Progenitor cell of endocrine pancreas (in vitro differentiated cells): Measurements from ENCODE around the gene TMEM266. TPM values are rescaled to one million over a fixed set of nuclear protein-coding genes. Genes with fewer than 3 reads are reported as not detected.
A peak's percentile ranks its signal among the peaks of the same experiment; 100 is the strongest.

Source experiments
- DNase-seq: peaks from one replicate; pipeline ENCODE4 v3.0.0; 2021; ENCODE audit warnings: low spot score; ENCODE audit not compliant: unreplicated experiment
- H3K27ac Mint-ChIP-seq: 2 replicates; pipeline ENCODE4 v1.8.0; 2021; ENCODE audit warnings: mild to moderate bottlenecking, moderate library complexity, mixed read lengths
- H3K27me3 Mint-ChIP-seq: 2 replicates; pipeline ENCODE4 v1.8.0; 2021; ENCODE audit warnings: mixed read lengths
- H3K36me3 Mint-ChIP-seq: 2 replicates; pipeline ENCODE4 v1.8.0; 2022; ENCODE audit warnings: mixed read lengths; ENCODE audit not compliant: insufficient read depth
- H3K4me1 Mint-ChIP-seq: 2 replicates; pipeline ENCODE4 v1.8.0; 2021; ENCODE audit warnings: low read depth, mixed read lengths
- H3K4me3 Mint-ChIP-seq: 2 replicates; pipeline ENCODE4 v1.8.0; 2021; ENCODE audit warnings: low read depth, mild to moderate bottlenecking, moderate library complexity, mixed read lengths
- H3K9me3 Mint-ChIP-seq: 2 replicates; pipeline ENCODE4 v1.8.0; 2021; ENCODE audit warnings: low read depth, mixed read lengths
- CTCF ChIP-seq: fragments of 200-600 bp; sonication (generic); IDR thresholded peaks from one replicate; pipeline ENCODE4 v1.5.0; 2021; ENCODE audit warnings: antibody characterized with exemption, mild to moderate bottlenecking; ENCODE audit not compliant: unreplicated experiment
- total RNA-seq: library from RNA; stranded (reverse); gene quantifications from 2 replicates; pipeline ENCODE4 v1.2.1, GENCODE V29; 2021

TMEM266 gene
- total RNA-seq, 1 donor from 2014 or later, result 0.50 TPM

- DNase-seq, result no peak
- peaks cover 10% of the 10 kb centered on the region for H3K4me1 Mint-ChIP-seq
- H3K9me3 Mint-ChIP-seq, result no peaks in the 10 kb centered on the region
- H3K36me3 Mint-ChIP-seq, result no peaks in the 10 kb centered on the region
- no peak for TF ChIP-seq CTCF
- H3K27ac Mint-ChIP-seq, result no peak overlapping the region
- no peak overlapping the region for H3K4me3 Mint-ChIP-seq
- H3K27me3 Mint-ChIP-seq, result peaks cover 43% of the 10 kb centered on the region
These were observed 90.7 kb downstream of the TMEM266 start for GRCh38 chr15:76150513-76150912.

GRCh38 chr15:76150971-76151598 lies 91.3 kb downstream of the TMEM266 start:
- Mint-ChIP-seq H3K27me3 (peaks cover 38% of the 10 kb centered on the region), H3K27ac (peak overlapping the region; percentile 21), H3K4me1 (peaks cover 10% of the 10 kb centered on the region), H3K4me3 (no peak overlapping the region), H3K9me3 (no peaks in the 10 kb centered on the region), H3K36me3 (no peaks in the 10 kb centered on the region)
- TF ChIP-seq CTCF, result peak; percentile 85
- DNase-seq, result peak; percentile 61

- Mint-ChIP-seq H3K27me3 (peaks cover 35% of the 10 kb centered on the region), H3K4me3 (no peak overlapping the region), H3K9me3 (no peaks in the 10 kb centered on the region), H3K36me3 (no peaks in the 10 kb centered on the region), H3K27ac (peak overlapping the region; percentile 21), H3K4me1 (peaks cover 10% of the 10 kb centered on the region)
- TF ChIP-seq CTCF, result no peak
- DNase-seq, result no peak
These were observed 91.8 kb downstream of the TMEM266 start for GRCh38 chr15:76151599-76151974.

GRCh38 chr15:76152197-76152596 lies 92.4 kb downstream of the TMEM266 start:
- Mint-ChIP-seq H3K4me1 (peaks cover 10% of the 10 kb centered on the region), H3K27me3 (peaks cover 30% of the 10 kb centered on the region), H3K27ac (no peak overlapping the region), H3K9me3 (no peaks in the 10 kb centered on the region), H3K4me3 (no peak overlapping the region), H3K36me3 (no peaks in the 10 kb centered on the region)
- DNase-seq, result no peak
- TF ChIP-seq CTCF, result no peak

GRCh38 chr15:76153241-76154197 lies 93.7 kb downstream of the TMEM266 start:
- H3K4me1 Mint-ChIP-seq, result peaks cover 7% of the 10 kb centered on the region
- H3K9me3 Mint-ChIP-seq, result no peaks in the 10 kb centered on the region
- H3K36me3 Mint-ChIP-seq, result no peaks in the 10 kb centered on the region
- peaks cover 28% of the 10 kb centered on the region for H3K27me3 Mint-ChIP-seq
- TF ChIP-seq CTCF, result no peak
- H3K27ac Mint-ChIP-seq, result no peak overlapping the region
- no peak overlapping the region for H3K4me3 Mint-ChIP-seq
- no peak for DNase-seq
